H1 (cell line): Measurements from ENCODE around the gene DUSP7. TPM values are rescaled to one million over a fixed set of nuclear protein-coding genes. Genes with fewer than 3 reads are reported as not detected.

Experiments
- CTCF ChIA-PET: fragments of 300-600 bp; sonication (Branson Sonifier 250); formaldehyde crosslinking; loops from one replicate; lab custom pipeline; 2021; ENCODE audit not compliant: partially characterized antibody; lab: Charles Lee
- POLR2A ChIA-PET: fragments of 300-600 bp; sonication (Branson Sonifier 250); formaldehyde crosslinking; loops from one replicate; lab custom pipeline; 2021; ENCODE audit warnings: inconsistent platforms; ENCODE audit not compliant: partially characterized antibody; lab: Charles Lee
- DNase-seq, 2 experiments: peaks; one replicate each; pipeline versions ENCODE4 v3.0.0 to v3.0.0-alpha.2; 2010 to 2022; ENCODE audit warnings: low spot score in 2 of 2, low read depth in 1 of 2, mixed read lengths in 1 of 2
- FAIRE-seq: peaks from 2 replicates; lab custom pipeline; 2011; peaks lifted over from hg19 to GRCh38; lab: Jason Lieb, UNC
- H2AFZ ChIP-seq: 2 replicates; pipeline ENCODE4 v1.8.1; 2012; ENCODE audit warnings: low read length, inconsistent platforms
- H2AK5ac ChIP-seq: 2 replicates; pipeline ENCODE4 v1.6.1; 2013; ENCODE audit warnings: low read depth, low read length
- H2BK120ac ChIP-seq: replicated peaks from 2 replicates; pipeline ENCODE3; 2013; ENCODE audit warnings: low read depth, low read length, inconsistent platforms
- H2BK12ac ChIP-seq: 2 replicates; pipeline ENCODE4 v1.6.1; 2013; ENCODE audit warnings: low read depth, low read length
- H2BK15ac ChIP-seq: 2 replicates; pipeline ENCODE4 v1.6.1; 2013; ENCODE audit warnings: low read length
- H2BK20ac ChIP-seq: 2 replicates; pipeline ENCODE4 v1.6.1; 2013; ENCODE audit warnings: low read length
- H2BK5ac ChIP-seq: 2 replicates; pipeline ENCODE4 v1.6.1; 2013; ENCODE audit warnings: low read depth, low read length
- H3K14ac ChIP-seq: 2 replicates; pipeline ENCODE4 v1.6.1; 2013; ENCODE audit warnings: inconsistent platforms; ENCODE audit not compliant: insufficient read length
- H3K18ac ChIP-seq: 2 replicates; pipeline ENCODE4 v1.6.1; 2013; ENCODE audit warnings: low read length; ENCODE audit errors: extremely low read depth
- H3K23ac ChIP-seq: 2 replicates; pipeline ENCODE4 v1.6.1; 2013; ENCODE audit warnings: inconsistent platforms; ENCODE audit not compliant: insufficient read length
- H3K23me2 ChIP-seq: 2 replicates; pipeline ENCODE4 v1.6.1; 2013; ENCODE audit warnings: low read depth, low read length
- H3K27ac ChIP-seq: 2 replicates; pipeline ENCODE4 v1.6.1; 2011; ENCODE audit warnings: low read depth, low read length, inconsistent platforms
- H3K27me3 ChIP-seq, 4 experiments: replicated peaks in 1 of 4; 1 replicate in 1 of 4; 2 replicates in 3 of 4; pipeline versions ENCODE4 v1.6.1 to v1.8.1; 2011 to 2013; ENCODE audit warnings: low read length in 3 of 4, mild to moderate bottlenecking in 3 of 4, inconsistent platforms in 2 of 4, mixed read lengths in 2 of 4, moderate library complexity in 1 of 4; ENCODE audit not compliant: control insufficient read depth in 3 of 4, insufficient read depth in 3 of 4; ENCODE audit errors: extremely low read depth in 1 of 4
- H3K36me3 ChIP-seq, 4 experiments: 2 replicates each; pipeline versions ENCODE4 v1.6.1 to v1.8.1; 2011 to 2013; ENCODE audit warnings: mild to moderate bottlenecking in 4 of 4, low read length in 3 of 4, moderate library complexity in 2 of 4, control low read depth in 1 of 4, inconsistent platforms in 1 of 4; ENCODE audit not compliant: insufficient read depth in 4 of 4, control insufficient read depth in 2 of 4
- H3K4ac ChIP-seq: replicated peaks from 2 replicates; pipeline ENCODE3; 2013; ENCODE audit warnings: low read length, low read depth, mixed read lengths, inconsistent platforms; ENCODE audit not compliant: insufficient read length
- H3K4me1 ChIP-seq, 4 experiments: replicated peaks in 1 of 4; 1 replicate in 1 of 4; 2 replicates in 3 of 4; pipeline versions ENCODE4 v1.6.1 to v1.8.1; 2011 to 2013; ENCODE audit warnings: low read length in 3 of 4, inconsistent platforms in 2 of 4, mixed read lengths in 1 of 4; ENCODE audit not compliant: insufficient read depth in 4 of 4, control insufficient read depth in 3 of 4
- H3K4me2 ChIP-seq, 2 experiments: 2 replicates each; pipeline versions ENCODE4 v1.6.1 to v1.8.1; 2011 to 2013; ENCODE audit warnings: low read depth in 2 of 2, low read length in 2 of 2, control low read depth in 1 of 2, inconsistent platforms in 1 of 2, mild to moderate bottlenecking in 1 of 2; ENCODE audit not compliant: insufficient read depth in 1 of 2
- H3K4me3 ChIP-seq, 4 experiments: fragments of 200-600, 300-600 bp in 1 of 4; sonication (generic), shearing (Covaris generic), sonication (Bioruptor Twin) in 1 of 4; 2 replicates each; pipeline versions ENCODE4 v1.5.1 to v1.8.1; 2011 to 2016; ENCODE audit warnings: low read length in 4 of 4, low read depth in 3 of 4, control low read depth in 2 of 4, inconsistent platforms in 2 of 4, mild to moderate bottlenecking in 2 of 4, mixed read lengths in 1 of 4, moderate library complexity in 1 of 4; ENCODE audit not compliant: insufficient read depth in 2 of 4; ENCODE audit errors: extremely low read depth in 1 of 4
- H3K56ac ChIP-seq: replicated peaks from 2 replicates; pipeline ENCODE3; 2013; ENCODE audit warnings: low read depth, mild to moderate bottlenecking, mixed read lengths, low read length, inconsistent platforms; ENCODE audit not compliant: insufficient read length
- H3K79me1 ChIP-seq: 2 replicates; pipeline ENCODE4 v1.6.1; 2013; ENCODE audit warnings: low read depth, low read length, control low read depth
- H3K79me2 ChIP-seq, 2 experiments: 2 replicates each; pipeline versions ENCODE4 v1.6.1 to v1.8.1; 2012 to 2013; ENCODE audit warnings: low read length in 2 of 2, mild to moderate bottlenecking in 2 of 2, inconsistent platforms in 1 of 2; ENCODE audit not compliant: insufficient read depth in 2 of 2, control insufficient read depth in 1 of 2
- H3K9ac ChIP-seq, 4 experiments: replicated peaks in 1 of 4; 1 replicate in 1 of 4; 2 replicates in 3 of 4; pipeline versions ENCODE4 v1.6.1 to v1.8.1; 2011 to 2013; ENCODE audit warnings: low read depth in 3 of 4, low read length in 3 of 4, control low read depth in 2 of 4, mild to moderate bottlenecking in 2 of 4, moderate library complexity in 2 of 4, inconsistent platforms in 1 of 4; ENCODE audit errors: extremely low read depth in 1 of 4
- H3K9me3 ChIP-seq, 2 experiments: 2 replicates each; pipeline versions ENCODE4 v1.6.1 to v1.8.1; 2012 to 2013; ENCODE audit warnings: mild to moderate bottlenecking in 2 of 2, moderate library complexity in 2 of 2, control low read depth in 1 of 2, inconsistent platforms in 1 of 2, low read depth in 1 of 2, low read length in 1 of 2, mixed read lengths in 1 of 2; ENCODE audit not compliant: insufficient read depth in 2 of 2
- H4K20me1 ChIP-seq, 2 experiments: replicated peaks in 1 of 2; 2 replicates each; pipeline versions ENCODE3 to v1.8.1; 2011 to 2013; ENCODE audit warnings: inconsistent platforms in 2 of 2, low read length in 2 of 2, mild to moderate bottlenecking in 1 of 2; ENCODE audit not compliant: insufficient read depth in 2 of 2, control insufficient read depth in 1 of 2
- H4K5ac ChIP-seq: 2 replicates; pipeline ENCODE4 v1.6.1; 2013; ENCODE audit warnings: low read length, low read depth, mixed read lengths, inconsistent platforms; ENCODE audit not compliant: insufficient read length
- H4K8ac ChIP-seq: 2 replicates; pipeline ENCODE4 v1.8.0; 2013; ENCODE audit warnings: mild to moderate bottlenecking, moderate library complexity, low read length, inconsistent platforms; ENCODE audit not compliant: insufficient read depth; ENCODE audit errors: extremely low read depth
- H4K91ac ChIP-seq: replicated peaks from 2 replicates; pipeline ENCODE3; 2013; ENCODE audit warnings: low read length, mixed read lengths, inconsistent platforms; ENCODE audit not compliant: insufficient read length
- PHF8 ChIP-seq: fragments of 200-600 bp; sonication (generic); conservative IDR thresholded peaks from 2 replicates; pipeline ENCODE4 v1.7.1; 2012; ENCODE audit warnings: low read depth, mild to moderate bottlenecking, inconsistent platforms, low read length, moderate library complexity
- POU5F1 ChIP-seq: IDR thresholded peaks from 2 replicates; pipeline ENCODE4 v1.6.1; 2011; ENCODE audit warnings: low read depth, mild to moderate bottlenecking, low read length, moderate library complexity
- RBBP5 ChIP-seq: IDR thresholded peaks from 2 replicates; pipeline ENCODE4 v1.7.1; 2012; ENCODE audit warnings: low read depth, mild to moderate bottlenecking, inconsistent platforms, low read length, moderate library complexity, borderline replicate concordance
- SIRT6 ChIP-seq: IDR thresholded peaks from one replicate; pipeline ENCODE4 v1.7.1; 2012; ENCODE audit warnings: low read length, inconsistent platforms
- TAF1 ChIP-seq: IDR thresholded peaks from 2 replicates; pipeline ENCODE4 v1.6.1; 2011; ENCODE audit warnings: mild to moderate bottlenecking, low read depth, low read length
- TCF12 ChIP-seq: IDR thresholded peaks from 2 replicates; pipeline ENCODE4 v1.6.1; 2011; ENCODE audit warnings: low read depth, mild to moderate bottlenecking, low read length
- TEAD4 ChIP-seq: IDR thresholded peaks from 2 replicates; pipeline ENCODE4 v1.6.1; 2012; ENCODE audit warnings: low read depth, low read length, inconsistent platforms, mixed read lengths
- WGBS, 2 experiments: shearing (Covaris generic) in 1 of 2; methylation state at CpG; one replicate each; pipeline versions ENCODE4 v1.1.6 to v1.1.7; 2013 to 2015; ENCODE audit warnings: low lambda C conversion rate in 2 of 2, mixed read lengths in 2 of 2, inconsistent platforms in 1 of 2, low coverage in 1 of 2, missing lambda C conversion rate in 1 of 2; ENCODE audit not compliant: insufficient replicate concordance in 2 of 2, insufficient coverage in 1 of 2, insufficient read length in 1 of 2; ENCODE audit errors: extremely low coverage in 1 of 2, missing lambda C conversion rate in 1 of 2; 5-methylcytosine and 5-hydroxymethylcytosine counted together
- polyA plus RNA-seq, 7 experiments: library from polyadenylated mRNA; depleted of rRNA in 3 of 7; stranded (reverse) in 5 of 7; unstranded in 2 of 7; fragments of >200 nt in 5 of 7; fragments of 200-250 nt in 2 of 7; gene quantifications; 1 replicate in 5 of 7; 2 replicates in 1 of 7; 4 replicates in 1 of 7; pipeline versions ENCODE4 v1.2.1 to v1.2.3, GENCODE V29; 2011 to 2013; ENCODE audit warnings: missing spikeins in 2 of 7, mixed read lengths in 2 of 7
- total RNA-seq: library from RNA; stranded (reverse); fragmentation: NEBNext Ultra II Directional; extraction: Animal tissue kit (Norgen Biotek cat#: 25700); gene quantifications from 2 replicates; pipeline ENCODE4 v1.2.1, GENCODE V29; 2021

DUSP7 gene
- total and polyA plus RNA-seq, 2 of the 8 experiments (the other 6 are each of a cell fraction or from before 2014, with no cell fraction given) = 19.4 to 24.9 TPM

DNA sequence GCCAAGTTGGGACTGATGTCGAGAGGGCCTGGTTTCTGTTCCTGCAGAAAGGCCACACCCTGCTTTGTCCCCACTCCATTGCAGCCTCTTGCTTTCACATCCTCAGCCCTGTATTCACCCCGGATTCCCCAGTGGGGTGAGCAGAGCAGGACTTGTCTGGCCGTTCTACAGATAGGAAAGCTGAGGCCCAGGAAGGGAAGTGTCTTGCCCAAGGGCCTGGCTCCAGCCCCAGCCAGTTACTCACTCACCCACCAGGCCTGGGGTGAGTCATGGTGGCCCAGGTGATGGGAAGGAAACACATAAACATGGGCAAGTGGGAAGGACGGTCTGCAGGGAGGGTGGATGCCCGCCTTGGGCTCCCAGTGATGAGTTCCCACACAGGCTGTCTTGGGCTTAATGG is 6.1 kb upstream of the DUSP7 start:
- no peak overlapping the region for H2AFZ ChIP-seq
- H3K9ac ChIP-seq = no peak overlapping the region
- no peak overlapping the region for H4K91ac ChIP-seq
- no peak overlapping the region for H2BK5ac ChIP-seq
- 0 out of 2 replicates have a peak overlapping the region, but pooled peaks have one; percentile 9 for H2BK12ac ChIP-seq
- no peak overlapping the region for H3K4me2 ChIP-seq
- TF ChIP-seq TCF12 (no peak), TEAD4 (no peak), PHF8 (no peak), SIRT6 (no peak), POU5F1 (no peak), TAF1 (no peak), RBBP5 (no peak)
- TF ChIP-seq, all 59 proteins: peak for 0
- Histone ChIP-seq H3K18ac (no peak overlapping the region), H3K23me2 (peaks cover 3% of the 10 kb centered on the region; the same call in 1 of the 2 replicates), H3K36me3 (no peaks in the 10 kb centered on the region), H2AK5ac (no peak overlapping the region), H2BK15ac (no peak overlapping the region), H4K5ac (no peak overlapping the region), H3K14ac (no peak overlapping the region), H3K9me3 (no peaks in the 10 kb centered on the region), H3K4me1 (peaks cover 0 to 7% (median 5%) of the 10 kb centered on the region in 4 experiments; a peak in 6 of 7 replicates), H2BK120ac (no peak overlapping the region), H4K8ac (no peak overlapping the region), H3K79me2 (no peaks in the 10 kb centered on the region), H4K20me1 (peaks cover 0 to 2% of the 10 kb centered on the region in 2 experiments), H3K23ac (no peak overlapping the region), H3K4me3 (no peak overlapping the region), H3K56ac (no peak overlapping the region), H3K4ac (no peak overlapping the region), H2BK20ac (no peak overlapping the region), H3K27ac (no peak overlapping the region), H3K79me1 (no peaks in the 10 kb centered on the region), H3K27me3 (peaks cover 0 to 14% (median 7%) of the 10 kb centered on the region in 4 experiments; a peak in 4 of 7 replicates)
- CTCF ChIA-PET = interaction anchor here (1.0 to 33.0 kb wide), 10 partner anchors 9 to 288 kb away, joined by 3 to 984 read pairs (median 3); no protein-coding TSS in a partner anchor
- no peak for DNase-seq
- 77% methylated on average over 5 of the region's 5 CpGs; no CpG with 5 or more reads in 1 of the 2 experiments for WGBS, 2 experiments
- FAIRE-seq = no peak
- POLR2A ChIA-PET = no interaction called here
